HG03108 (cell line): Measurements from ENCODE around the gene TEX35.

Experiments used
- ATAC-seq: cut with Tn5 transposase; IDR thresholded peaks from one replicate; pipeline ENCODE4 v1.9.1; 2021; ENCODE audit warnings: moderate library complexity; ENCODE audit not compliant: unreplicated experiment

The TEX35 gene

GRCh38 chr1:178513278-178513983, 522 bp downstream of the TEX35 start:
- no peak for ATAC-seq

GRCh38 chr1:178516110-178516509, 3.2 kb downstream of the TEX35 start:
- ATAC-seq, result no peak

- no peak for ATAC-seq
Measured at GRCh38 chr1:178518894-178519293, 6.0 kb downstream of the TEX35 start.

- no peak for ATAC-seq
Measured at GRCh38 chr1:178520803-178521202, 7.9 kb downstream of the TEX35 start.

- no peak for ATAC-seq
Measured at GRCh38 chr1:178521241-178521640, 8.3 kb downstream of the TEX35 start.

GRCh38 chr1:178527117-178527516, 14.2 kb downstream of the TEX35 start:
- ATAC-seq, result no peak

GRCh38 chr1:178528228-178528952, 15.5 kb downstream of the TEX35 start:
- no peak for ATAC-seq

- no peak for ATAC-seq
Measured at GRCh38 chr1:178528953-178529335, 16.0 kb downstream of the TEX35 start.

- no peak for ATAC-seq
Measured at GRCh38 chr1:178529364-178530036, 16.6 kb downstream of the TEX35 start.

- no peak for ATAC-seq
Measured at GRCh38 chr1:178530037-178530402, 17.1 kb downstream of the TEX35 start.

GRCh38 chr1:178530502-178530901, 17.6 kb downstream of the TEX35 start:
- ATAC-seq, result no peak

GRCh38 chr1:178531887-178532286, 19.0 kb downstream of the TEX35 start:
- no peak for ATAC-seq

GRCh38 chr1:178532392-178532791, 19.5 kb downstream of the TEX35 start:
- peak; percentile 86 for ATAC-seq

GRCh38 chr1:178533121-178533946, 20.4 kb downstream of the TEX35 start:
- no peak for ATAC-seq

- ATAC-seq, result no peak
Measured at GRCh38 chr1:178534137-178534868, 21.4 kb downstream of the TEX35 start.

- no peak for ATAC-seq
Measured at GRCh38 chr1:178536329-178536728, 23.4 kb downstream of the TEX35 start.

GRCh38 chr1:178536844-178537371, 24.0 kb downstream of the TEX35 start:
- ATAC-seq, result no peak

GRCh38 chr1:178537382-178538090, 24.6 kb downstream of the TEX35 start:
- no peak for ATAC-seq

GRCh38 chr1:178538192-178538916, 25.4 kb downstream of the TEX35 start:
- ATAC-seq, result no peak
